H1 (cell line): ENCODE data around the gene ITGA11. TPM values are rescaled to one million over a fixed set of nuclear protein-coding genes. Genes with fewer than 3 reads are reported as not detected.

Source experiments
- ATF2 ChIP-seq: IDR thresholded peaks from 2 replicates; pipeline ENCODE4 v1.6.1; 2012; ENCODE audit warnings: low read length, inconsistent platforms
- CEBPB ChIP-seq: IDR thresholded peaks from 2 replicates; pipeline ENCODE4 v1.6.1; 2012; ENCODE audit warnings: low read depth, low read length
- HDAC2 ChIP-seq, 2 experiments: fragments of 300-600 bp in 1 of 2; sonication (generic) in 1 of 2; IDR thresholded peaks; 2 replicates each; pipeline ENCODE4 v1.6.1; 2011 to 2012; ENCODE audit warnings: low read depth in 2 of 2, low read length in 2 of 2, mild to moderate bottlenecking in 2 of 2, moderate library complexity in 2 of 2, borderline replicate concordance in 1 of 2, inconsistent platforms in 1 of 2
- JUND ChIP-seq: IDR thresholded peaks from 2 replicates; pipeline ENCODE4 v1.6.1; 2011; ENCODE audit warnings: mild to moderate bottlenecking, improper control_type of control experiment, low read length
- MAFK ChIP-seq: IDR thresholded peaks from 2 replicates; pipeline ENCODE4 v1.6.1; 2012; ENCODE audit warnings: low read depth, mild to moderate bottlenecking, improper control_type of control experiment, low read length
- RFX5 ChIP-seq: IDR thresholded peaks from 2 replicates; pipeline ENCODE4 v1.6.1; 2011; ENCODE audit warnings: low read depth, low read length, improper control_type of control experiment, borderline replicate concordance
- RNF2 ChIP-seq: fragments of 200-900, 300-1000 bp; sonication (generic); IDR thresholded peaks from 2 replicates; pipeline ENCODE4 v1.7.1; 2016; ENCODE audit warnings: borderline replicate concordance, low read depth, mild to moderate bottlenecking, antibody characterized with exemption, low read length; ENCODE audit not compliant: poor library complexity, severe bottlenecking; ENCODE audit errors: missing control alignments
- TAF7 ChIP-seq: optimal IDR thresholded peaks from 2 replicates; pipeline ENCODE3; 2011; ENCODE audit warnings: low read depth, mild to moderate bottlenecking, inconsistent platforms, low read length, moderate library complexity, borderline replicate concordance
- polyA plus RNA-seq, 7 experiments: library from polyadenylated mRNA; depleted of rRNA in 3 of 7; stranded (reverse) in 5 of 7; unstranded in 2 of 7; fragments of >200 nt in 5 of 7; fragments of 200-250 nt in 2 of 7; gene quantifications; 1 replicate in 5 of 7; 2 replicates in 1 of 7; 4 replicates in 1 of 7; pipeline versions ENCODE4 v1.2.1 to v1.2.3, GENCODE V29; 2011 to 2013; ENCODE audit warnings: missing spikeins in 2 of 7, mixed read lengths in 2 of 7
- total RNA-seq: library from RNA; stranded (reverse); fragmentation: NEBNext Ultra II Directional; extraction: Animal tissue kit (Norgen Biotek cat#: 25700); gene quantifications from 2 replicates; pipeline ENCODE4 v1.2.1, GENCODE V29; 2021

The ITGA11 gene
- total and polyA plus RNA-seq, 2 of the 8 experiments (the other 6 are each of a cell fraction or from before 2014, with no cell fraction given): 0.05 to 0.06 TPM

GRCh38 chr15:68371851-68372250 is 60.1 kb downstream of the ITGA11 start (continued):
- TF ChIP-seq RNF2 (no peak), HDAC2 (IDR thresholded peaks at IDR 0.05; ENCODE audit: borderline replicate concordance in 1 of 2, low read depth in 2 of 2, low read length in 2 of 2) (no peak), MAFK (no peak), ATF2 (no peak), JUND (no peak), RFX5 (no peak), TAF7 (no peak), CEBPB (no peak)
